HG03378 (cell line): ENCODE data around the gene POLD4.

Source experiments
- ATAC-seq: cut with Tn5 transposase; IDR thresholded peaks from one replicate; pipeline ENCODE4 v1.9.1; 2021; ENCODE audit warnings: mild to moderate bottlenecking, moderate library complexity; ENCODE audit not compliant: unreplicated experiment

The POLD4 gene

DNA sequence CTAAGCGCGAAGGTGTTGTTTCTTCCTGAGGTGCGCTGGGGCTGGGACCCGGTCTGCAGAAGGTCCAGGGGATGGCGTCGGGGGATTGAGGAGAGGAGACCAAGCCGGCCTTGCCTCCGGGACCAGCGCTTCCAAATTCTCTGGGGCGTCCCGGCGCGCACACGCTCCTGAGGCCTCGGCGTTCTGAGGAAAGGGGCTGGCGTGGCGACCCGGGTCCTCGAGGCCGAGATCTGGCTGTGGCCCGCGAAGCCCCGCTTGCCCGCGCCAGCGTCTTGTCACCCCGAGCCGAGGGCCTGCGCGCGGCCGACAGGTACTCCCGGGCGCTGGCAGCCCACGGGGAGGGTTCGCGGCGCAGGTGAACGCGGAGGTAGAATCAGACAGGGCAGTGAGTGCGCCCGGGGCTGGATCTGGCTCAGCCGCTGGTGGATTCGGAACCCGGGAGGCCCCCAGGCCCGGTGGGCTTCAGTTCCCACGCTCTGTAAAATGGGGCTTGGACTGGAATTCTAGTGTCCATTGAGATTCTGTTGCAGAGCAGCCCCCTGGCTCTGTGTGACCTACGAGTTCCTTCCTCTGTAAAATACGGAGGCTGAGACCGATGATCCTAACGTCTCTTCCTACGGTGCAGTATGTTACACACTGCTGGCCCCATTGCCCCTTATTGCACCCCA is 35.3 kb downstream of the POLD4 start:
- peak; percentile 8 for ATAC-seq

GRCh38 chr11:67317205-67317887 is 36.0 kb downstream of the POLD4 start:
- ATAC-seq: peak; percentile 77

- ATAC-seq: no peak
Measured at GRCh38 chr11:67316882-67317204, 36.5 kb downstream of the POLD4 start.

DNA sequence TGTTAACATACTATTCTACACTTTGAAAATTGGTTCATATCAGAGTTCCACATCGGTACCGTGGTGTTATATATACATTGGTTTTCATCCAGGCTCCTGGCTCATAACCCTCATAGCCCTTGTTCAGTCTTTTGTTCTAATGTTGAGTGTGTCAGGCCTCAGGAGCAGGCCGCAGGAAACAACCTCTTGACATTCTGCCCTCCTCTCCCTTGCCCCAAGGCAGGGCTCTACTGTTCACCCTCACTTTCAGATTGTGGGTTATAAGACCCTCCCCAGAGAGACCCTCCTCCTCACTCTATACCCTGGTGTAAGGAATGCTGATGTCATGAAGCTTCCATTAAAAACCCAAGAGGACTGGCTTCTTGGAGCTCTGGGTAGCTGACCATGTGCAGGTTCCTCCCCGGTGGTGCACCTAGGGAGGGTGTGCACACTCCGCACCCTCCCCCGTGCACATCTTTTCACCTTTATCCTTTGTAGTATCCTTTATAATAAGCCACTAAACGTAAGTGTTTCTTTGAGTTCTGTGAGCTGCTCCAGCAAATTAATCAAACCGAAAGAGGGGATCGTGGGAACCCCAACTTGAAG is 37.9 kb downstream of the POLD4 start:
- ATAC-seq: no peak

GRCh38 chr11:67314218-67314617 is 39.1 kb downstream of the POLD4 start:
- no peak for ATAC-seq

GRCh38 chr11:67313125-67313890 is 40.0 kb downstream of the POLD4 start:
- ATAC-seq: no peak

DNA sequence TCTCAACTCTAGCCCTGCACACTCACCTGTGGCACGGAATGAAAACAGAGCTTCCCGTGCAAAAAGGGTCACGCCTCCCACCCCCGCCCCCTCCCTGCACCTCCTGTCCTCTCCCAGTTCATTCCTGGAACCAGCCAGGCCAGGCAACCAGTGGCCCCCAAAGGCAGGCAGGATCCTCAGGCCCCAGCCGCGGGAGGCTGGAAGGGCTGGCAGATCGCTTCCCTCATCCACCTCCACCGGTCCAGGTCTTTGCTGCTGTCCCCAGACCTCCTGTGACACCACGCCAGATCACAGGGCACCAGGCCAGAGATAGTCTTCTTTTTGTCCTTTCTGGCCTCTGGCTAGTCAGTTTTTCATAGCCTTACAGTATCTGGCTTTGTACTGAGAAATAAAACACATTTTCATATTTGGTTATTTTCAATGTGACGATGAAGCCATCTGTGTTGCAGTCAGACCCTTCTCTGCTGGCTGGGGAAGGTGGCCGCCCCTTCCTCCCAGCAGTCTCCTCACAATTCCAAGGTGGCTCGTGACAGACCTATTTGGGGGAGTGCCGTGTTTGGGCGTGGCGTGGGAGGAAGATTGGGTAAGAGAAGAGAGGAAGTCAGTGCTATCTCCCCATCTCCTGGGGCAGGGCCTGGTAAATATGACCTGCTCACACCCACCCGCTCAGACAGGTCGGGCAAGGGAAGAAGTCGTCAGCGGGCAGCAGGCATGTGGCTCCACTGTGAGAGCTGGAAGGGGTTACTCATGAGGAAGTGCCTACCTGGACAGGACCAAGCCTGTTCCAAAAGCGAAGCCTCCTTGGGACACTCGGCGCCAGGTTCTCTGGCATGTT is 40.9 kb downstream of the POLD4 start:
- no peak for ATAC-seq

GRCh38 chr11:67311556-67312082 is 41.7 kb downstream of the POLD4 start:
- ATAC-seq: no peak

- no peak for ATAC-seq
Measured at GRCh38 chr11:67311051-67311555, 42.2 kb downstream of the POLD4 start.

DNA sequence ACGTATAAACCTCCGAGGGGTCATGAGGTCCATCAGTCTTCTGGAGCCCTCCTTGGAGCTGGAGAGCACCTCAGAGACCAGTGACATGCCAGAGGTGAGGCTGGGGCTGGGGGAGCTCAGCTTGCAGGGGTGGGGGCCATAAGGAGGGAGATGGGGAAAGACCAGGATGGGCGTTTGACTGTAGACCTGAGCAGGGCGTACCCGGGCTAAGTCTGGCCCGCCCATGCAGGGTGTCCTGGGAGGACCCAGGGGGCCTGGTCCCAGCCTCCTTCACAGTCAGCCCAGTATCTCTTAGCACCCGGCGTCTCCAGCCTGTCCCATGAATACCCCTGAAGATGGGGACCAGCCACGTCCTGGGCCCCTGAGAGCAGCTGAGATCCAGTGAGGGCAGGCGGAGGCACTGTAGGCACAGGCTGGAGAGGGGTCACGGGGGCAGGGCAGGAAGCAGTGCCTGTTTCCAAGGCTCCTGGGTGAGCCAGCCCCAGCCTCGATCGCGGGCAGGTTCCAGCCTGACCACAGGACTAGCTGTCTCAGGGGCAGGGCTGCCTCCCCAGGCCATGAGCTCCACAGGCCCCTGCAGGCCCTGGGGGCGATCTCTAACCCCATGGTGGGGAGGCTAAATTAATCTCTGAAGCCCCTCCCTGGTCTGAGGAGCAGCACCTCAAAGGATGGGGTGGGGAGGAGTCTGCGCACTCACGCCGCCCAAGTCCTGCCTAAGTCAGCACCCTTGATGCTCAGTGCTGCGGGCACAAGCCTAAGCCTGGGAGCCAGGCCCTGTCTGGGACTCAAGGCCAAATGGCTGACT is 42.9 kb downstream of the POLD4 start:
- no peak for ATAC-seq

DNA sequence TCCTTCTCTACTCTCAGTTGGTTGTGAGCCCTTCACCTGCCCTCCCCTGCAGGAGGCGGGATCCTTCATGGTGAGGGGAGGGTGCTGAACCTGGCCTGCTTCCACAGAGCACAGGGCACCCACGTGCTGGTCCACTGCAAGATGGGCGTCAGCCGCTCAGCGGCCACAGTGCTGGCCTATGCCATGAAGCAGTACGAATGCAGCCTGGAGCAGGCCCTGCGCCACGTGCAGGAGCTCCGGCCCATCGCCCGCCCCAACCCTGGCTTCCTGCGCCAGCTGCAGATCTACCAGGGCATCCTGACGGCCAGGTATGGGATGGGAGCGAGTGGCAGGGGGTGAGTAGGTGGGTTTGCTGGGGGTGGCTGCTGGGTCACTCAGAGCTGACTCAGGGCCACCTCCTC is 43.7 kb downstream of the POLD4 start:
- no peak for ATAC-seq

DNA sequence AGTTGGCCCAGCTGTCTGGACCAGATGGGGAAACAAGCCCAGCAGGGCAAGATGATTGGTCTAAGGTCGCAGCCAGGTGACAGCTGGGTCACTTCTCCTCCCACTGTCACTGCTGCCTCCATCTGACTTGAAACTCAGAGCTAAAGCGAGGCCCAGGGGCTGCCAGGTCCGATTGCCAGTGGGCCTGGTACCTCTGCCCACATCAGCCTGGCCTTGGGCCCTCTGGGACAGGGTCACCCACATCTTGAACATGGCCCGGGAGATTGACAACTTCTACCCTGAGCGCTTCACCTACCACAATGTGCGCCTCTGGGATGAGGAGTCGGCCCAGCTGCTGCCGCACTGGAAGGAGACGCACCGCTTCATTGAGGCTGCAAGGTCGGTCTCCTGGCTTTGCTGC is 44.2 kb downstream of the POLD4 start:
- ATAC-seq: no peak

DNA sequence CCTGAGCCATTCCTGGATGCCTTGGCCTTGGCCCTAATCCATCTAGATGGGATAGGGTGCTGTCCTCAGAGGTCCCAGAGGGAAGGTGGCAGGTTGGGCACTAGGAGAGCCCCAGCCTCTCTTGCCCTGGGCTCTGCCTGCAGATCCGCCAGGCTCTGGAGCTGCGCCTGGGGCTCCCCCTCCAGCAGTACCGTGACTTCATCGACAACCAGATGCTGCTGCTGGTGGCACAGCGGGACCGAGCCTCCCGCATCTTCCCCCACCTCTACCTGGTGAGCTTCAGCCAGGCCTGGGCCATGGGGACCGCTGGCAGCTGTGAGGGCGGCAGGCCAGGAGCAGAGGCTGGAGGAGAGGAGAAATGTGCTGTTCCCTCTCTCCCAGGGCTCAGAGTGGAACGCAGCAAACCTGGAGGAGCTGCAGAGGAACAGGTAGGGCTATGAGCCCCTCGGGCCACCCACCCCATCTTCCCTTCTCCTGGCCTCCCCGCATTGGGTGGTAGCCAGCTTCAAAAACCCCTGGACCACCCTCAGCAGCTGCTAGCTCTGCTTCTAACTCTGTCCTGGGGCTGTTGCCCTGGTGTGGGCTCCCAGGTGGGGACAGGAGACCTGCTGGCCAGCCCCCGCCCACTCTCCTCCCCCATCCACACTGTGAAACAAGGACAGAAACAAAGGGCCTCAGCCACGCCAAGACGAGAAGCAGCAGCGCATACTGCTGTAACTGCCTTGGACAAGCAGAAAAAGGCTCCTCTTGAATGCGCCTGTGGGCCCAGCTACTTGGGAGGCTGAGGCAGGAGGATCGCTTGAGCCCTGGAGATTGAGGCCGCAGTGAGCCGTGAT is 45.1 kb downstream of the POLD4 start:
- ATAC-seq: no peak

GRCh38 chr11:67307545-67308001 is 45.8 kb downstream of the POLD4 start:
- ATAC-seq: no peak

DNA sequence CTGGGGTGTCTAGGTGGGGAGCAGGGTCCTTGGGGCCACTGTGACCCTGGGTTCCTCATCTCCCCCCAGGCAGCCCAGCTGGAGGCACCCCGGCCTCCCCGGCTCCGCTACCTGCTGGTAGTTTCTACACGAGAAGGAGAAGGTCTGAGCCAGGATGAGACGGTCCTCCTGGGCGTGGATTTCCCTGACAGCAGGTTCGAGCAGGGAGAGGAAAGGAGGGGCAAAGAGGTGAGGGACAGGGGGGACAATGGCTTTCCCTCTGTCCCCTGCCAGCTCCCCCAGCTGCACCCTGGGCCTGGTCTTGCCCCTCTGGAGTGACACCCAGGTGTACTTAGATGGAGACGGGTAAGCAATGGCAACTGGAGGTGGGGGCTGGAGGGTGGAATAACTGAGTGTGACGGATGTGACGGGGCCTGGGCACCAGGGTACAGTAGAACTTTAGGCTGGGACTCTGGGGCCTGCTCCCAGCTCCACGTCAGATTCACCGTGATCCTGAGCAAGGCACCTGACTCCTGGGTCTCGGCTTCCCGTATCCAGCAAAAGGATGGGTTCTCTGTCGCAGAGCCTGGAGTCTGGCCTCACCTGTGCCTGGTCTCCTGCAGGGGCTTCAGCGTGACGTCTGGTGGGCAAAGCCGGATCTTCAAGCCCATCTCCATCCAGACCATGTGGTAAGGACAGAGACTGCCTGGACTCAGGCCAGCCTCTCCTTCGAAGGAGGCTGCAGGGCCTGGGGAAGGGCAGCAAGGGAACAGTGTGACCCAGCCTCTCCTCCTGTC is 46.4 kb downstream of the POLD4 start:
- ATAC-seq: no peak

GRCh38 chr11:67304511-67305113 is 48.7 kb downstream of the POLD4 start:
- ATAC-seq: no peak

- ATAC-seq: no peak
Measured at GRCh38 chr11:67303835-67304411, 49.4 kb downstream of the POLD4 start.
